Subcutaneous abdominal adipose tissue (tissue), 5 donors: Measurements from ENCODE around the gene GDPGP1.
A peak's percentile ranks its signal among the peaks of the same experiment; 100 is the strongest.
"Not testable (repeated sequence)": the region's sequence is repeated elsewhere in the genome, so short reads cannot be mapped to it uniquely, and the experiment has no call there.

Experiments
- H3K27ac ChIP-seq: one replicate; pipeline ENCODE4 v1.7.0; 2013; ENCODE audit warnings: low read depth, mild to moderate bottlenecking, inconsistent platforms, low read length, moderate library complexity
- H3K27me3 ChIP-seq, 5 donors: one replicate each; pipeline ENCODE4 v1.7.0; 2013; ENCODE audit warnings: low read length in 5 of 5, inconsistent platforms in 1 of 5; ENCODE audit not compliant: control insufficient read depth in 5 of 5, insufficient read depth in 4 of 5
- H3K36me3 ChIP-seq, 5 donors: one replicate each; pipeline ENCODE4 v1.7.0; 2013; ENCODE audit warnings: low read length in 5 of 5; ENCODE audit not compliant: control insufficient read depth in 5 of 5, insufficient read depth in 5 of 5
- H3K4me1 ChIP-seq, 5 donors: one replicate each; pipeline ENCODE4 v1.7.0; 2013; ENCODE audit warnings: low read length in 5 of 5, mild to moderate bottlenecking in 3 of 5, moderate library complexity in 1 of 5; ENCODE audit not compliant: control insufficient read depth in 5 of 5, insufficient read depth in 5 of 5
- H3K4me3 ChIP-seq, 5 donors: one replicate each; pipeline ENCODE4 v1.7.0; 2013; ENCODE audit warnings: low read length in 5 of 5, low read depth in 1 of 5
- H3K9ac ChIP-seq, 5 donors: one replicate each; pipeline ENCODE4 v1.7.0; 2013; ENCODE audit warnings: low read length in 5 of 5, mild to moderate bottlenecking in 4 of 5, moderate library complexity in 3 of 5
- H3K9me3 ChIP-seq, 5 donors: one replicate each; pipeline ENCODE4 v1.7.0; 2013; ENCODE audit warnings: low read length in 5 of 5; ENCODE audit not compliant: control insufficient read depth in 5 of 5
- donor health status: healthy.
- donor health status: healthy.
- donor health status: healthy.
- donor health status: healthy.
- donor health status: healthy.

GDPGP1 gene

DNA sequence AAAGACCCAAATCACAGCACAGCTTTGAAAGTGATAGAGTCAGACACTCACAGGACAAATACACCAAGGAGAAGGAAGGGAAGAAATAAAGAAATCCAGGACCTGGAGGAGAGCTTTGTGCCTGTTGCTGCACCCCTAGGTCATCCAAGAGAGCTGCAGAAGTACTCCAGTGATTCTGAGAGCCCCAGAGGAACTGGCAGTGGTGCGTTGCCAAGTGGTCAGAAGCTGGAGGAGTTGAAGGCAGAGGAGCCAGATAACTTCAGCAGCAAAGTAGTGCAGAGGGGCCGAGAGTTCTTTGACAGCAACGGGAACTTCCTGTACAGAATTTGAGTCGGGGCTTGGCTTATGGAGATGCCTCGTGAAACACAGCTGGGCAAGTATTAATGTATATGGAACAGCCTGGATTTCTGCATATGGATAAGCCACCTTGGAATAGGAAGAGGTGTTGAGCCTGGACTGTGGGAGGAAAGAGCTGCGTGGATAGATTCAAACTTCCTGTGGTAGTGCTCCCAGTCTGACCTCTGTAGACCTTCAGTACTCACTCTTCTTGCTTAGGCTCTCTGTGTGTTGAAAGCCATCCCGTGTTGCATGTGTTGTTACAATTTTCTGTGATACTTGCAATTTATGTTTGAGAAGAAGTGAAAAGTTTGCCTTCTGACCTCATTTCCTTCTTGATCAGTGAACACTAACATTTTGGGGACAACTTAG, 37.6 kb downstream of the GDPGP1 start:
- peaks cover 7 to 42% (median 30%) of the 10 kb centered on the region in 5 donors for H3K4me1 ChIP-seq

DNA sequence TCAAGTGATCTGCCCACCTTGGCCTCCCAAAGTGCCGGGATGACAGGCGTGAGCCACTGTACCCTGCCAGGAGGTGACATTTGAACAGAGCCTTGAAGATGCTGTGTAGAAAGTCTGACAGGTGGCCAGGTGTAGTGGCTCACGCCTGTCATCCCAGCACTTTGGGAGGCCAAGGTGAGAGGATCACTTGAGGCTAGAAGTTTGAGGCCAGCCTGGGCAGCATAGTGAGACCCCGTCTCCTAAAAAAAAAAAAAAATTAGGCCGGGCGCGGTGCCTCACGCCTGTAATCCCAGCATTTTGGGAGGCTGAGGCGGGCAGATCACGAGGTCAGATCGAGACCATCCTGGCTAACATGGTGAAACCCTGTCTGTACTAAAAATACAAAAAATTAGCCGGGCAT, 44.5 kb downstream of the GDPGP1 start:
- H3K27me3 ChIP-seq, H3K9ac ChIP-seq, H3K27ac ChIP-seq, H3K4me1 ChIP-seq, H3K36me3 ChIP-seq, H3K9me3 ChIP-seq, H3K4me3 ChIP-seq: not testable (repeated sequence)

More for the DNA sequence above, 37.6 kb downstream of the GDPGP1 start:
- H3K9me3 ChIP-seq: no peaks in the 10 kb centered on the region
- no peak overlapping the region for H3K4me3 ChIP-seq
- H3K27me3 ChIP-seq: no peaks in the 10 kb centered on the region
- H3K27ac ChIP-seq: no peak overlapping the region
- peak overlapping the region in 1 of 5 donors; percentile 7 for H3K9ac ChIP-seq
- H3K36me3 ChIP-seq: peaks cover 14 to 56% (median 34%) of the 10 kb centered on the region in 5 donors

DNA sequence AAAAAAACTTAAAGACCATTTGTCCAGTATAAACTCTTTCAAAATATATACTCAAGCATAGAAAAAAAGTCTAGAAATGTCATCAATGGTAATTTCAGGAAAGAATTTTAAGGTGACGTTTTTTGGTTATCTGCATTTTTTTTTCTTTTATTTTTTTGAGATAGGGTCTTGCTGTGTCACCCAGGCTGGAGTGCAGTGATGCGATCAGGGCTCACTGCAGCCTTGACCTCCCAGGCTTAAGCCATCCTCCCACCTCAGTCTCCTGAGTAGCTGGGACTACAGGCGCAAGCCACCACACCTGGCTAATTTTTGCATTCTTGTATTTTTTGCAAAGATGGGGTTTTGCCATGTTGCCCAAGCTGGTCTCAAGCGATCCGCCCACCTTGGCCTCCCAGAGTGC, 46.7 kb downstream of the GDPGP1 start:
- H3K36me3 ChIP-seq, H3K9ac ChIP-seq, H3K27ac ChIP-seq, H3K9me3 ChIP-seq, H3K4me3 ChIP-seq, H3K4me1 ChIP-seq, H3K27me3 ChIP-seq: not testable (repeated sequence)

DNA sequence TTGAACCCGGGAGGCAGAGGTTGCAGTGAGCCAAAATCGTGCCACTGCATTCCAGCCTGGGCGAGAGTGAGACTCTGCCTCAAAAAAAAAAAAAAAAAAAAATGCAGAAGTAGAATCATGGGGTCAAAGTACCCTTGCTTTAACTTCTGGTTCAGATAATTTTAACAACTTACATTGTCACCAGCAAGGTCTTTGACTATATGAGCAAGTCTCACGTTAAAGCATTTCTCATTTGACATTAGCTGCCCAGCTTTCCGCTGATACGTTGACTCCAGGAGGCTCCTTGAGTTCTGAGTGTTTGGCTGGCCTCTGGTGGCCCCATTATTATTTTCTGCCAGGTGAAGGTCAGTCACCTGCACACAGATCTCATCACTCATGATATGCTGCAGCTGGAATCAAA, 47.6 kb downstream of the GDPGP1 start:
- H3K4me3 ChIP-seq, H3K4me1 ChIP-seq, H3K9me3 ChIP-seq, H3K27ac ChIP-seq, H3K36me3 ChIP-seq, H3K27me3 ChIP-seq, H3K9ac ChIP-seq: not testable (repeated sequence)

DNA sequence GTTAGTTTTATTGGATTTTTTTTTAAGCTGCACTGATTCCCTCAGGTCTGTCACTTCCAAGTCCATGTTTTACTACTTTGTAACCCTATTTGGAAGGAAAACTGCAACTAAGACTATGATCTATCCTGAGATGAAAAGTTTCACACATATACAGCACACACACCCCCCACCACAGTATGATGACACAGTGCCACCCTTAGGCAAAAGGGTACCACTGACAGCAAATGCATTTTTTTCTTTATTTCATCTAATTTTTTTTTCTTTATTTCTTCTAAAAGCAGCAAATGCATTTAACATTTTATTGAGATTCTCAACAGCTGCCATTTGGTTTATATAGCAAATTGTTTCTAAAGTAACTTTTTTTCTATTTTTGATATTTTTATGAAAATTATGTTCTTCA, 52.7 kb downstream of the GDPGP1 start:
- Histone ChIP-seq H3K27me3 (no peaks in the 10 kb centered on the region), H3K36me3 (no peaks in the 10 kb centered on the region), H3K9ac (no peak overlapping the region), H3K9me3 (no peaks in the 10 kb centered on the region), H3K4me1 (peaks cover 0 to 3% (median 0%) of the 10 kb centered on the region in 5 donors), H3K4me3 (no peak overlapping the region), H3K27ac (no peak overlapping the region)

DNA sequence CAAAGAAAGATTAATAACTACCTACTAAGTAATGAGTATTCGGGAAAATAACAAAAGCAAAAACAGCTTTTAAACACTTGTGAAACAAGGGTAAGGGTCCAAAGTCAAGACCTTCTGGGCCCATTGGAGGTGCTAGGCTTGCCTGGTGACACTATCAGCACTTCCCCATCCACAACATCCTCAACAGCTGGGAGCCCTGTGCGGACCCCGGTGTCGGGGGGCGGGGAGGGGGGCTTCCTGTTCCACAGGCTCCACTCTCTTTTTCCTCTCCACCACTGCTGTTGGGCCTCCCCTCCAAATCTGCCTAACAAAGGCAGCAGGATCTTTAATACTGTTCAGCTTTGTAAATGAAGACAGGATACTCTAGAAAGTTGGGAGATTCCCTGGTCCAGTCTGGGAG, 53.1 kb downstream of the GDPGP1 start:
- Histone ChIP-seq H3K27ac (no peak overlapping the region), H3K4me3 (no peak overlapping the region)

DNA sequence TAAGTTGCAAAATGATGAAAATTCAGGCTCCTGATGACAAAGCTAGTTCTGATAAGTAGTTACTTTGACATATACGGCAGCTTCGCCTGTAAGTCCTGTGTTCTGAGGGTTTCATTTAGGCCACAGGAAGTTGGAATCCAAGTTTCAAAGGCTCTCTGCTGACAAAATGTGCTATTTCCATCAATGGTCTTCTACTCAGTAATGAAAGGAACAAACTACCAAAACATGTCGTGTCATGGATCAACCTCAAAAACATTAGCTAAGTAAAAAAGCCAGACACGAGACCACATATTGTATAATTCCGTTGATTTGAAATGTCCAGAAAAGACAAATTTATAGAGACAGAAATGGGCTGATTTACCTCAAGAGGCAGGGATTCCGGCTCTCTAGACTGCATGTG, 53.9 kb downstream of the GDPGP1 start:
- no peak overlapping the region for H3K27ac ChIP-seq
- no peaks in the 10 kb centered on the region for H3K9me3 ChIP-seq
- H3K36me3 ChIP-seq: no peaks in the 10 kb centered on the region
- no peak overlapping the region for H3K9ac ChIP-seq
- H3K27me3 ChIP-seq: no peaks in the 10 kb centered on the region
- H3K4me3 ChIP-seq: no peak overlapping the region
- H3K4me1 ChIP-seq: peaks cover 0 to 3% (median 0%) of the 10 kb centered on the region in 5 donors

More for the DNA sequence above, 53.1 kb downstream of the GDPGP1 start:
- no peaks in the 10 kb centered on the region for H3K27me3 ChIP-seq
- no peaks in the 10 kb centered on the region for H3K9me3 ChIP-seq
- H3K36me3 ChIP-seq: no peaks in the 10 kb centered on the region
- H3K4me1 ChIP-seq: peaks cover 0 to 3% (median 0%) of the 10 kb centered on the region in 5 donors
- H3K9ac ChIP-seq: no peak overlapping the region

DNA sequence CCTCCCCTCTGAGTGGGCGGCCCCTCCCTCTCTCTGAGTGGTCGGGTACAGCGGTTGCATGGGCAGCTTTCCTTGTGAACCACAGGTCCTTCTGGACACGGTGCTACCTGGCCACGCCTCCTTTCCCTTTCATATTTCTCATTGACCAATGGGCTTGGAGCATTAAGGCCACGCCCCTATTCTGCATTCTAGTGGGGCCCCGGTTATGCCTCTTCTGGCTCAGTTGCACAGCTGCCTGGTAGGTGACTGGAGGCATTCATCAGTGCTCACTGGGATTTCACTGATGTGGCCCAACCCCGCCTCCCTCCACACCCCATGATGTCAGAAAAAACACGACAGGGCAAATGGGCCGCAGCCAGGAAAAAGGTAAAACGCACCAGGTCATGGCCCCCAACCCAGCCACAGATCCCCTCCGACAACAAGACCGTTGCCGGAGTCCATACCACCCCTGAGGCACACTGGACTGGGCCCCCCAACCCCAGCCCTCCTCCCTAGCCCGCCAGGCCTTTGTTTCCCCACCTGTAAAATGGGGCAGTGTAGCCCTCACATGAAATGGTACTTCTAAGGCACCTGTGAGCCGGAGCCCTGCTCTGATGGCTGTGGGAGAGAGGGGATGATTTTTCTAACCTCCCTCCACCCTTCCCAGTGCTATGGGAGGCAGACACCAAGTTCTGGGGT, 57.8 kb downstream of the GDPGP1 start:
- H3K9ac ChIP-seq: no peak overlapping the region
- peaks cover 0 to 15% (median 8%) of the 10 kb centered on the region in 5 donors for H3K4me1 ChIP-seq
- no peaks in the 10 kb centered on the region for H3K36me3 ChIP-seq
- H3K27ac ChIP-seq: no peak overlapping the region
- H3K4me3 ChIP-seq: no peak overlapping the region
- no peaks in the 10 kb centered on the region for H3K27me3 ChIP-seq
- H3K9me3 ChIP-seq: no peaks in the 10 kb centered on the region

DNA sequence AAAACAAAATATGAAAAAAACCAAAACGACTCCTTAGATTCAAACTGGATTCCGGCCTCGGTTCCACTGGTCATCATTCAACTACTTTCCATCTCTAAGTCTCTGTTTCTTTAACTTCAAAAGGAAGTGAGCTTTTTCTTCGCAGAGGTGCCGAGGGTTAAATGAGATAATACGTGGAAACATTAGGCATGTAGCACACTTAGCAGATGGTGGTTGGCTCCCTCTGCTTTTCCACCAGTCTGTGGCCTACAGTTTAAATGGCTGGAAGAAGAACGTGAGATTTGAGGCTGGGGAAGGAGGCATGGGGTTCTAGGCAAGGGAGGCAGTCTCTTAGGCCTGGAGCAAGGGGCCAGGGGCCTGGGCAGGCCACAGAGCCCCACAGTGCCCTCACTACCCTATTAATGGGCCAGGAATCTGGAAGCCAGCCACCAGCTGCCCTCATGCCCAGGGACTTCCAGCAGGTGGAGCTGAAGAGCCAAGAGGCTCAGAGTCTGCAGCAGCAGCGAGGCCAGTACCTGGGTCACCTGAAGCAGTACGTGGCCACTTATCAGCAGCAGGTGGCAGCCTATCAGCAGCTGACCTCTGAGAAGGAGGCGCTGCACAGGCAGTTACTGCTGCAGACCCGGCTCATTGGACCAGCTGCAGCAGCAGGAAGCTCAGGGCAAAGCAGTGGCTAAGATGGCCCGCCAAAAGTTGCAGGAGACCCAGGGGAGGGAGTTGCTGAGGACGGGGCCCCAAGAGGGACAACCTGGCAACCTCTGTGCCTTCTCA, 59.2 kb downstream of the GDPGP1 start:
- H3K27ac ChIP-seq, H3K9ac ChIP-seq, H3K9me3 ChIP-seq, H3K36me3 ChIP-seq, H3K27me3 ChIP-seq: not testable (repeated sequence)
- Histone ChIP-seq H3K4me3 (peak overlapping the region in 1 of 5 donors; percentile 40), H3K4me1 (peaks cover 0 to 15% (median 6%) of the 10 kb centered on the region in 5 donors)

DNA sequence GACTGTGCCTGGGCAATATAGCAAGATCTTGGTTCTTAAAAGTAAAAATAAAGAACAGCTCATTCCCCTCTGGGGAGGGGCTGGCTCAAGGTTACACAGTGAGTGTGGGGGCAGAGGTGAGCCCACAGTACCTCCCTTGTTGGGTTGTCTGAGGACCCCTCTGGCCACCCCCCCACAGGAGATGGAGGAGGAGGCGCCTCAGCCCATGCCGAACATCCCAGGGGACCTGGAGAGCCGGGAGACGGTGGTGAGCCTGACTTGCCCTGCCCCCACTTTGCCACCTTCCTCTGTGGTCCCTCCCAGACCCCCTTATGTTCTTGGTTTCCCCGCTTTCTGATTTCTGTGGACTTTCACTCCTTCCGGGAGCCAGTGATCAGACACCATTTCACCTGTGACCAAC, 60.1 kb downstream of the GDPGP1 start:
- no peak overlapping the region for H3K27ac ChIP-seq
- no peak overlapping the region for H3K9ac ChIP-seq
- H3K4me1 ChIP-seq: peaks cover 0 to 16% (median 6%) of the 10 kb centered on the region in 5 donors
- no peak overlapping the region for H3K4me3 ChIP-seq
- no peaks in the 10 kb centered on the region for H3K9me3 ChIP-seq
- no peaks in the 10 kb centered on the region for H3K36me3 ChIP-seq
- H3K27me3 ChIP-seq: no peaks in the 10 kb centered on the region
